GM21381 (cell line): ENCODE results near the gene LCT.

Experiments
- ATAC-seq: cut with Tn5 transposase; IDR thresholded peaks from one replicate; pipeline ENCODE4 v1.9.1; 2021; ENCODE audit warnings: mild to moderate bottlenecking, moderate library complexity; ENCODE audit not compliant: unreplicated experiment

LCT gene

DNA sequence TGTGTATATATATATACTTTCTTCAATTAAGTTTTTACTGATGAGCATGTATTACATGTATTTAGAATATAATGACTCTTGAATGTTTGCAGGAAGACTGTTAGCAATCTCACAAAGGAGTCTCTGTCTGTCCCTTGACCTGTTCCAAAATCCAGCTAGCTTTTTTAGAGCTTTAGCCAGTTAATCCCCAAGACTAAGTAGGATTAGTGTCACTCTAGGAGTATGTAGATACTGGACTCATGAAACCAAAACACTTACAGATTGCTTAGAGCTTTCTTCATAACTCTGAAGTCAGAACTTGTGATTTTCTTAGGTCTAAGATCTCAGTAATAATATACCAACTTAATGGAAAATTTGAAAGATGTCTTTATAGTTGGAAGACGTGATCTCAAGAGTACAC is 93.1 kb downstream of the LCT start:
- no peak for ATAC-seq

- peak; percentile 23 for ATAC-seq
Observed at GRCh38 chr2:135742325-135742757, 94.6 kb downstream of the LCT start.

- peak; percentile 94 for ATAC-seq
Observed at GRCh38 chr2:135741395-135742324, 95.3 kb downstream of the LCT start, which contains the start of gene UBXN4. Gene UBXN4, plus strand, starts transcription at chr2:135741855. Its CDS starts 75 bp downstream, at chr2:135741930.

GRCh38 chr2:135741043-135741394 is 96.0 kb downstream of the LCT start:
- ATAC-seq, result no peak

DNA sequence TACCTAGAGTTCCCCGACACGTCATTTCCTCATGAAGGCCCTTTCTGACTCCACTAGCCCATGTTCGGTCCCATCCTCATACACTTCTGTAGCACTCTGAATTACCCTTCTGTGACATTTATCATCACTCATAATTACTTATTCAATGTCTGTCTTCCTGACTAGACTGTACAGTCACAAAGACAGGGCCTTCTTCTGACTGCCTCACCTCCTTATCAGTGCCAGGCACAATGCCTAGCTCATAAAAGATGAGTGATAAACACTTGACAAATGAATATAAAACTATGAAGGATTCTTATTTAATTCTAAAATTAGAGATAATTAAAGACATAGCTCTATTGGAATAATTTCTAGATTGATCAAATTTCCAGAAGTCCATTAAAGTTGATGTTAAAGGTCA is 96.8 kb downstream of the LCT start:
- no peak for ATAC-seq
